ENCODE measurements around the gene PRKCE.

DNA sequence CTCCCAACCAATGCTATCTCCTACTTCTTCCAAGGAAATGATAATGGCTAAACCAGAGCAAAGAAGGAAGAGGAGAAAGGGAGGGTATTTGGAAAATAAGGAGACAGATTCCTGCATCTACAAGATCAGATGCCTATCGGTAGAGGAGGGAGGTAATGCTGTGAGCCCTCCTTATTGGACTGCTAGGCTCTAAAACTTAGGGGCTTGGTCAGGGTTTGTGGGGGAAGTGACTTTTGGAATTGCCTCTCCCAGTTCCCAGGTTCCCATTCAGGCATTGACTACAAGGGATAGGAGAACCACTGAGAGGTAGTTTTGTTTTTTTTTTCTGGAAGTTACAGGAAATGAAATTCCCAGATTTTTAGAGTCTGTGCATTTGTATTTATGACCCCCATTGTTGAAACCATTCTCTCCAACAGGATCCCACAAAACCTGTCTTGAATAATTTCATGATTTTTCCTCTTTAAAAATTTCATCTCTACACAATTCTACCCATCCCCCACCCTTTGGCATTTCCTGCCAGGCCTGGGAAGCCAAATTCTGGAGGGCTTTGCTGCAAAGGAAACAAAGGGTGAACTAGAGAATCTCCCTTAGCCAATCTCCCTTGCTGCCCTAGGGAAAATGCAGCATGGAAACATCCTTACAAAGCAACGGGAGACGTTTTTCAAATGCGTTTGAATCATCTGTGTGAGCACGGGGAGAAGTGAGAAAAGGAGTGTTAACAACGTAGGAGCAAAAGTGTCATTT lies 363.6 kb downstream of the PRKCE start:
- TF ChIP-seq, protein P1, sequence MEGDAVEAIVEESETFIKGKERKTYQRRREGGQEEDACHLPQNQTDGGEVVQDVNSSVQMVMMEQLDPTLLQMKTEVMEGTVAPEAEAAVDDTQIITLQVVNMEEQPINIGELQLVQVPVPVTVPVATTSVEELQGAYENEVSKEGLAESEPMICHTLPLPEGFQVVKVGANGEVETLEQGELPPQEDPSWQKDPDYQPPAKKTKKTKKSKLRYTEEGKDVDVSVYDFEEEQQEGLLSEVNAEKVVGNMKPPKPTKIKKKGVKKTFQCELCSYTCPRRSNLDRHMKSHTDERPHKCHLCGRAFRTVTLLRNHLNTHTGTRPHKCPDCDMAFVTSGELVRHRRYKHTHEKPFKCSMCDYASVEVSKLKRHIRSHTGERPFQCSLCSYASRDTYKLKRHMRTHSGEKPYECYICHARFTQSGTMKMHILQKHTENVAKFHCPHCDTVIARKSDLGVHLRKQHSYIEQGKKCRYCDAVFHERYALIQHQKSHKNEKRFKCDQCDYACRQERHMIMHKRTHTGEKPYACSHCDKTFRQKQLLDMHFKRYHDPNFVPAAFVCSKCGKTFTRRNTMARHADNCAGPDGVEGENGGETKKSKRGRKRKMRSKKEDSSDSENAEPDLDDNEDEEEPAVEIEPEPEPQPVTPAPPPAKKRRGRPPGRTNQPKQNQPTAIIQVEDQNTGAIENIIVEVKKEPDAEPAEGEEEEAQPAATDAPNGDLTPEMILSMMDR (conservative IDR thresholded peaks at IDR 0.05 in 1 of 2, IDR thresholded peaks at IDR 0.05 in 1 of 2; ENCODE audit: extremely low read depth in 1 of 2, insufficient read depth in 1 of 2, low read depth in 1 of 2, low read length in 2 of 2), result no peak
- no peak for TF ChIP-seq EZH2 (IDR thresholded peaks at IDR 0.05; ENCODE audit: borderline replicate concordance, low read length)

Data from mammary epithelial cell (primary cell).